Spleen (tissue), 11 donors: ENCODE results near the gene SOWAHB. TPM values are rescaled to one million over a fixed set of nuclear protein-coding genes. Genes with fewer than 3 reads are reported as not detected.

Experiments
- DNase-seq: peaks from one replicate; pipeline ENCODE4 v3.0.0-alpha.2; 2020
- H3K27ac ChIP-seq, 8 donors: fragments of 200-600 bp; sonication (generic) in 7 of 8; 1 replicate in 4 of 8; 2 replicates in 4 of 8; pipeline versions ENCODE4 v1.5.0 to v1.8.0; 2016 to 2021; ENCODE audit warnings: inconsistent platforms in 4 of 8, mild to moderate bottlenecking in 4 of 8, moderate library complexity in 1 of 8
- H3K27me3 ChIP-seq, 7 donors: fragments of 200-600 bp; sonication (generic) in 6 of 7; replicated peaks in 1 of 7; 1 replicate in 4 of 7; 2 replicates in 3 of 7; pipeline versions ENCODE4 v1.5.0 to v1.8.0; 2016 to 2021; ENCODE audit warnings: inconsistent platforms in 3 of 7, mild to moderate bottlenecking in 1 of 7
- H3K36me3 ChIP-seq, 6 donors: fragments of 200-600 bp; sonication (generic) in 5 of 6; 1 replicate in 4 of 6; 2 replicates in 2 of 6; pipeline versions ENCODE4 v1.5.0 to v1.8.0; 2016 to 2021; ENCODE audit warnings: inconsistent platforms in 2 of 6
- H3K4me1 ChIP-seq, 6 donors: fragments of 200-600 bp; sonication (generic) in 5 of 6; 1 replicate in 3 of 6; 2 replicates in 3 of 6; pipeline versions ENCODE4 v1.5.0 to v1.8.0; 2016 to 2021; ENCODE audit warnings: inconsistent platforms in 3 of 6
- H3K4me3 ChIP-seq, 8 donors: fragments of 200-600 bp; sonication (generic) in 7 of 8; 1 replicate in 4 of 8; 2 replicates in 4 of 8; pipeline versions ENCODE4 v1.5.0 to v1.8.0; 2016 to 2021; ENCODE audit warnings: inconsistent platforms in 4 of 8, mild to moderate bottlenecking in 4 of 8, moderate library complexity in 2 of 8
- H3K9me3 ChIP-seq, 8 donors: fragments of 200-600 bp; sonication (generic) in 7 of 8; 1 replicate in 4 of 8; 2 replicates in 4 of 8; pipeline versions ENCODE4 v1.5.0 to v1.8.0; 2016 to 2021; ENCODE audit warnings: inconsistent platforms in 4 of 8
- CTCF ChIP-seq, 11 experiments: fragments of 200-600 bp in 7 of 11; fragments of 450-650 bp in 4 of 11; sonication (generic) in 4 of 11; IDR thresholded peaks in 8 of 11; conservative IDR thresholded peaks in 3 of 11; 1 replicate in 7 of 11; 2 replicates in 4 of 11; pipeline versions ENCODE4 v1.4.0 to v1.8.0; 2016 to 2021; ENCODE audit warnings: antibody characterized with exemption in 11 of 11, inconsistent platforms in 4 of 11, mild to moderate bottlenecking in 1 of 11
- POLR2A ChIP-seq, 3 donors: fragments of 450-650 bp; IDR thresholded peaks; one replicate each; pipeline ENCODE4 v1.5.1; 2017; ENCODE audit warnings: antibody characterized with exemption in 3 of 3, mild to moderate bottlenecking in 1 of 3
- POLR2AphosphoS5 ChIP-seq, 3 donors: sonication (generic); formaldehyde crosslinking; IDR thresholded peaks; one replicate each; pipeline ENCODE4 v1.5.1; 2017; ENCODE audit warnings: antibody characterized with exemption in 3 of 3
- WGBS, 5 donors: extraction: QIAGEN DNeasy Blood & Tissue Kit in 3 of 5; methylation state at CpG; one replicate each; pipeline versions ENCODE4 v1.1.5 to v1.1.7; 2013 to 2018; 5-methylcytosine and 5-hydroxymethylcytosine counted together
- intact Hi-C: fragments of 100-400 bp; cut with DNase I; formaldehyde crosslinking; loops from one replicate; pipeline ENCODE4 v1.15.0; 2023; ENCODE audit warnings: low total_unique reads
- polyA plus RNA-seq, 3 donors: library from polyadenylated mRNA; stranded (reverse); fragments of 200-250 nt; gene quantifications; one replicate each; pipeline ENCODE4 v1.2.1, GENCODE V29; 2013
- total RNA-seq, 7 donors: library from RNA; depleted of rRNA in 3 of 7; stranded (reverse); fragments of >200 nt in 3 of 7; fragmentation: NEBNext Ultra II Directional in 4 of 7; extraction: Animal tissue kit (Norgen Biotek cat#: 25700) in 4 of 7; gene quantifications; one replicate each; pipeline versions ENCODE4 v1.1.0 to v1.2.1, GENCODE V29; 2016 to 2021
- donor health status: healthy with polysubstance abuse.
- donor health status: DM: no; HTN: no; CAD: no; lungs with moderate emphysema.
- donor health status: DM: no; HTN: no; CAD: no.
- donor health status: Bipolar disorder and iron deficiency.
- donor health status: healthy.
- donor health status: DM: no; HTN: no; CAD: no.
- donor health status: DM: yes; HTN: yes; CAD: no.

SOWAHB gene
- total and polyA plus RNA-seq, 10 donors, result 0.09 to 0.20 (median 0.19) TPM; not detected in 7

GRCh38 chr4:76905521-76905920 is 7.6 kb upstream of the SOWAHB start:
- no peak overlapping the region for H3K27ac ChIP-seq
- DNase-seq, result no peak
- no peaks in the 10 kb centered on the region for H3K4me1 ChIP-seq
- no peaks in the 10 kb centered on the region for H3K36me3 ChIP-seq
- intact Hi-C loops, result no loop called here
- H3K27me3 ChIP-seq, result peaks cover 0 to 12% (median 0%) of the 10 kb centered on the region in 7 donors
- no peak overlapping the region for H3K4me3 ChIP-seq
- no peaks in the 10 kb centered on the region for H3K9me3 ChIP-seq
- 65 to 79% (median 74%) methylated on average over 1 of the region's 1 CpG for WGBS, 5 donors
- TF ChIP-seq CTCF (IDR thresholded peaks at IDR 0.05 in 8 of 11, conservative IDR thresholded peaks at IDR 0.05 in 3 of 11) (no peak), POLR2AphosphoS5 (IDR thresholded peaks at IDR 0.05) (no peak), POLR2A (IDR thresholded peaks at IDR 0.05) (no peak)

- Histone ChIP-seq H3K27ac (no peak overlapping the region), H3K4me3 (no peak overlapping the region), H3K27me3 (peaks cover 0 to 20% (median 6%) of the 10 kb centered on the region in 7 donors), H3K36me3 (no peaks in the 10 kb centered on the region), H3K9me3 (no peaks in the 10 kb centered on the region), H3K4me1 (no peaks in the 10 kb centered on the region)
- intact Hi-C loops, result no loop called here
- no peak for DNase-seq
- no peak for TF ChIP-seq CTCF (IDR thresholded peaks at IDR 0.05 in 8 of 11, conservative IDR thresholded peaks at IDR 0.05 in 3 of 11)
- TF ChIP-seq POLR2A (IDR thresholded peaks at IDR 0.05), result no peak
- no peak for TF ChIP-seq POLR2AphosphoS5 (IDR thresholded peaks at IDR 0.05)
- WGBS, 5 donors, result 74 to 91% (median 79%) methylated on average over 4 of the region's 4 CpGs
Measured at GRCh38 chr4:76904646-76905190, 6.8 kb upstream of the SOWAHB start.

GRCh38 chr4:76902233-76902890 is 4.4 kb upstream of the SOWAHB start:
- TF ChIP-seq POLR2A (IDR thresholded peaks at IDR 0.05) (no peak), POLR2AphosphoS5 (IDR thresholded peaks at IDR 0.05) (no peak), CTCF (IDR thresholded peaks at IDR 0.05 in 8 of 11, conservative IDR thresholded peaks at IDR 0.05 in 3 of 11) (no peak)
- WGBS, 5 donors, result 49 to 66% (median 58%) methylated on average over 3 of the region's 3 CpGs
- peaks cover 0 to 43% (median 27%) of the 10 kb centered on the region in 7 donors for H3K27me3 ChIP-seq
- no peaks in the 10 kb centered on the region for H3K9me3 ChIP-seq
- no peak for DNase-seq
- H3K4me3 ChIP-seq, result no peak overlapping the region
- no peaks in the 10 kb centered on the region for H3K36me3 ChIP-seq
- peaks cover 5 to 16% (median 13%) of the 10 kb centered on the region in 6 donors for H3K4me1 ChIP-seq
- intact Hi-C loops, result no loop called here
- no peak overlapping the region for H3K27ac ChIP-seq

- Histone ChIP-seq H3K9me3 (no peaks in the 10 kb centered on the region), H3K4me3 (no peak overlapping the region), H3K27me3 (peaks cover 0 to 76% (median 40%) of the 10 kb centered on the region in 7 donors), H3K4me1 (peaks cover 10 to 26% (median 20%) of the 10 kb centered on the region in 6 donors), H3K36me3 (no peaks in the 10 kb centered on the region), H3K27ac (no peak overlapping the region)
- TF ChIP-seq POLR2A (IDR thresholded peaks at IDR 0.05), result no peak
- TF ChIP-seq CTCF (IDR thresholded peaks at IDR 0.05 in 8 of 11, conservative IDR thresholded peaks at IDR 0.05 in 3 of 11), result no peak
- TF ChIP-seq POLR2AphosphoS5 (IDR thresholded peaks at IDR 0.05), result no peak
- DNase-seq, result no peak
- 65 to 77% (median 70%) methylated on average over 4 of the region's 4 CpGs for WGBS, 5 donors
- intact Hi-C loops, result no loop called here
Measured at GRCh38 chr4:76898949-76899645, 1.2 kb upstream of the SOWAHB start.
